A673 (cell line): ENCODE results near the gene SOCS3. TPM values are rescaled to one million over a fixed set of nuclear protein-coding genes. Genes with fewer than 3 reads are reported as not detected.

Experiments used
- BruUV-seq: library from RNA; stranded (reverse); fragments of 400-500 nt; replicated peaks from 2 replicates; lab custom pipeline; 2021; lab: Mats Ljungman, UMichigan
- CTCF ChIA-PET: fragments of 300-600 bp; sonication (Branson Sonifier 250); formaldehyde crosslinking; loops from one replicate; lab custom pipeline; 2022; ENCODE audit warnings: antibody characterized with exemption; lab: Charles Lee
- POLR2A ChIA-PET: fragments of 300-600 bp; sonication (Branson Sonifier 250); formaldehyde crosslinking; loops from one replicate; lab custom pipeline; 2022; ENCODE audit warnings: antibody characterized with exemption; ENCODE audit not compliant: low non-redundant PET; lab: Charles Lee
- DNase-seq: peaks from one replicate; pipeline ENCODE4 v3.0.0-alpha.2; 2015; ENCODE audit warnings: low spot score
- H3K27ac ChIP-seq: fragments of 200-600 bp; sonication (generic); 2 replicates; pipeline ENCODE4 v1.5.1; 2016; ENCODE audit warnings: mixed run types, low read depth, mild to moderate bottlenecking, mixed read lengths, antibody characterized with exemption, low read length; ENCODE audit not compliant: poor library complexity, severe bottlenecking
- H3K27me3 ChIP-seq: fragments of 200-600 bp; sonication (generic); replicated peaks from 2 replicates; pipeline ENCODE4 v1.6.1; 2017; ENCODE audit warnings: mixed run types, low read depth, mild to moderate bottlenecking, mixed read lengths, antibody characterized with exemption, low read length; ENCODE audit not compliant: insufficient read depth, poor library complexity
- H3K36me3 ChIP-seq: fragments of 200-600 bp; sonication (generic); 2 replicates; pipeline ENCODE4 v1.6.1; 2016; ENCODE audit warnings: mixed run types, mild to moderate bottlenecking, mixed read lengths, antibody characterized with exemption, low read length; ENCODE audit not compliant: insufficient read depth, poor library complexity, severe bottlenecking
- H3K4me1 ChIP-seq: fragments of 200-600 bp; sonication (generic); 2 replicates; pipeline ENCODE4 v1.6.1; 2017; ENCODE audit warnings: mixed run types, mild to moderate bottlenecking, mixed read lengths, antibody characterized with exemption, low read length; ENCODE audit not compliant: insufficient read depth, poor library complexity, severe bottlenecking
- H3K4me3 ChIP-seq: fragments of 200-600 bp; sonication (generic); 2 replicates; pipeline ENCODE4 v1.5.1; 2016; ENCODE audit warnings: low read depth, mixed run types, mild to moderate bottlenecking, mixed read lengths, low read length; ENCODE audit not compliant: poor library complexity, severe bottlenecking
- H3K9me3 ChIP-seq: fragments of 200-600 bp; sonication (generic); 2 replicates; pipeline ENCODE4 v1.6.1; 2016; ENCODE audit warnings: mixed run types, low read depth, mild to moderate bottlenecking, mixed read lengths, antibody characterized with exemption, low read length; ENCODE audit not compliant: poor library complexity, severe bottlenecking
- EZH2 ChIP-seq: fragments of 200-600 bp; sonication (generic); IDR thresholded peaks from 2 replicates; pipeline ENCODE4 v1.6.1; 2017; ENCODE audit warnings: borderline replicate concordance, low read depth, mild to moderate bottlenecking, mixed read lengths, antibody characterized with exemption, low read length; ENCODE audit not compliant: poor library complexity, severe bottlenecking
- intact Hi-C: fragments of 100-400 bp; cut with micrococcal nuclease; formaldehyde crosslinking; loops from one replicate; pipeline ENCODE4 v1.10.0; 2022; ENCODE audit not compliant: unreplicated experiment
- total RNA-seq: library from RNA; stranded (reverse); gene quantifications from 2 replicates; pipeline ENCODE4 v1.2.3, GENCODE V29; 2021
- TF ChIP-seq, protein P1 (sequence below): fragments of 300-800, 200-600 bp; sonication (generic); conservative IDR thresholded peaks from 2 replicates; pipeline ENCODE4 v1.5.1; 2017; ENCODE audit warnings: low read depth, mild to moderate bottlenecking, antibody characterized with exemption, low read length, moderate library complexity, mixed read lengths

Gene SOCS3
- total RNA-seq, 1 experiment from 2014 or later: 9.5 TPM

DNA sequence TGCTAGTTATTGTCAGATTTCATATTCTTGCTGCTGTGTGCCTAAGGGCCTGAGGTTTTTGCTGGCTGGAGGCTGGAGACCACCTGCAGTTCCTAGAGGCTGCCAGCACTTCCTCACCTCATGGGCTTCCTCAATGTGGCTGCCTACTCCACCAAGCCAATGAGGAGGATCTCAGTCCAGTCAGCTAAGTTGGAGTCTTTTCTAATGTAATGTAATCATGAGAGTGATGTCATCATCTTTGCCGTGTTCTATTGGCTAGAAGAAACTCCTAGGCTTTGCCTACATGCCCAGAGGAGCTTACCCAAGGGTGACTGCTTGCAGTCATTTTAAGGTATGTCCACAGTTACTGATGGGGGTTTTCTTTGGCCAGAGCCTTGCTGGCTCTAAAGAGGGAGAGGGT is 53.0 kb downstream of the SOCS3 start:
- H3K9me3 ChIP-seq: no peaks in the 10 kb centered on the region
- H3K4me3 ChIP-seq: no peak overlapping the region
- BruUV-seq: no TSS peak
- intact Hi-C loops: no loop called here
- no peaks in the 10 kb centered on the region for H3K36me3 ChIP-seq
- CTCF ChIA-PET: no interaction called here
- POLR2A ChIA-PET: no interaction called here
- no peak for DNase-seq
- H3K27me3 ChIP-seq: no peaks in the 10 kb centered on the region
- no peak overlapping the region for H3K27ac ChIP-seq
- H3K4me1 ChIP-seq: no peaks in the 10 kb centered on the region
- TF ChIP-seq, protein P1, sequence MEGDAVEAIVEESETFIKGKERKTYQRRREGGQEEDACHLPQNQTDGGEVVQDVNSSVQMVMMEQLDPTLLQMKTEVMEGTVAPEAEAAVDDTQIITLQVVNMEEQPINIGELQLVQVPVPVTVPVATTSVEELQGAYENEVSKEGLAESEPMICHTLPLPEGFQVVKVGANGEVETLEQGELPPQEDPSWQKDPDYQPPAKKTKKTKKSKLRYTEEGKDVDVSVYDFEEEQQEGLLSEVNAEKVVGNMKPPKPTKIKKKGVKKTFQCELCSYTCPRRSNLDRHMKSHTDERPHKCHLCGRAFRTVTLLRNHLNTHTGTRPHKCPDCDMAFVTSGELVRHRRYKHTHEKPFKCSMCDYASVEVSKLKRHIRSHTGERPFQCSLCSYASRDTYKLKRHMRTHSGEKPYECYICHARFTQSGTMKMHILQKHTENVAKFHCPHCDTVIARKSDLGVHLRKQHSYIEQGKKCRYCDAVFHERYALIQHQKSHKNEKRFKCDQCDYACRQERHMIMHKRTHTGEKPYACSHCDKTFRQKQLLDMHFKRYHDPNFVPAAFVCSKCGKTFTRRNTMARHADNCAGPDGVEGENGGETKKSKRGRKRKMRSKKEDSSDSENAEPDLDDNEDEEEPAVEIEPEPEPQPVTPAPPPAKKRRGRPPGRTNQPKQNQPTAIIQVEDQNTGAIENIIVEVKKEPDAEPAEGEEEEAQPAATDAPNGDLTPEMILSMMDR: no peak
- no peak for TF ChIP-seq EZH2

Other genes with a start within 250 kb of the SOCS3 start
- gene TMC6, start 231.3 kb downstream of the SOCS3 start, total RNA-seq: 21.2 and 22.9 TPM in 2 replicates
- 0.32 and 1.0 TPM in 2 replicates for gene TMC8, start 229.3 kb downstream of the SOCS3 start, total RNA-seq
- not detected in 2 replicates for gene C17orf99, start 213.7 kb downstream of the SOCS3 start, total RNA-seq
- 55.3 and 59.7 TPM in 2 replicates for gene SYNGR2, start 191.5 kb downstream of the SOCS3 start, total RNA-seq
- 133 and 136 TPM in 2 replicates for gene TK1, start 173.0 kb downstream of the SOCS3 start, total RNA-seq
- gene AFMID, start 172.7 kb downstream of the SOCS3 start, total RNA-seq: 64.1 and 65.0 TPM in 2 replicates
- 158 and 160 TPM in 2 replicates for gene BIRC5, start 145.8 kb downstream of the SOCS3 start, total RNA-seq
- not detected in 2 replicates for gene TMEM235, start 128.4 kb downstream of the SOCS3 start, total RNA-seq
- gene PGS1, start 18.6 kb upstream of the SOCS3 start, total RNA-seq: 42.5 and 44.2 TPM in 2 replicates
- 0.11 and 0.22 TPM in 2 replicates for gene DNAH17, start 217.3 kb upstream of the SOCS3 start, total RNA-seq